Activated CD8-positive, alpha-beta memory T cell treated with anti-CD3 and anti-CD28 coated beads, Interleukin-2, amount 10 ng/mL, durations not matched to agents 7 days and 5 days (primary cell): ENCODE measurements around the gene PTGIR. TPM values are rescaled to one million over a fixed set of nuclear protein-coding genes. Genes with fewer than 3 reads are reported as not detected.

ENCODE experiments used
- ATAC-seq: fragments of 150-1000 bp; cut with Tn5 transposase; one replicate; pipeline ENCODE4 v1.10.0; 2021; ENCODE audit warnings: moderate library complexity
- CTCF ChIA-PET: fragments of 350-600 bp; sonication (Branson Sonifier 250); formaldehyde crosslinking; loops from one replicate; lab custom pipeline; 2021; ENCODE audit warnings: antibody characterized with exemption; lab: Charles Lee
- DNase-seq: peaks from one replicate; pipeline ENCODE4 v3.0.0-alpha.2; 2020
- H3K27ac Mint-ChIP-seq: one replicate; pipeline ENCODE4 v1.8.0; 2021; ENCODE audit warnings: mild to moderate bottlenecking, mixed read lengths
- H3K27me3 Mint-ChIP-seq: one replicate; pipeline ENCODE4 v1.8.0; 2021; ENCODE audit warnings: mixed read lengths
- H3K36me3 Mint-ChIP-seq: one replicate; pipeline ENCODE4 v1.8.0; 2021; ENCODE audit warnings: mild to moderate bottlenecking, mixed read lengths
- H3K4me1 Mint-ChIP-seq: one replicate; pipeline ENCODE4 v1.8.0; 2021; ENCODE audit warnings: mixed read lengths
- H3K4me3 Mint-ChIP-seq: one replicate; pipeline ENCODE4 v1.8.0; 2021; ENCODE audit warnings: mild to moderate bottlenecking, moderate library complexity, mixed read lengths
- H3K9me3 Mint-ChIP-seq: one replicate; pipeline ENCODE4 v1.8.0; 2022; ENCODE audit warnings: low read depth, mixed read lengths
- total RNA-seq, 2 experiments: library from RNA; stranded (reverse); gene quantifications; one replicate each; pipeline ENCODE4 v1.2.3, GENCODE V29; 2021

PTGIR gene
- total RNA-seq, 2 experiments from 2014 or later = 1.8 to 27.5 TPM

- H3K4me3 Mint-ChIP-seq = no peak overlapping the region
- H3K9me3 Mint-ChIP-seq = no peaks in the 10 kb centered on the region
- ATAC-seq (no peak), DNase-seq (no peak)
- H3K27ac Mint-ChIP-seq = peak overlapping the region; percentile 73
- no peaks in the 10 kb centered on the region for H3K36me3 Mint-ChIP-seq
- CTCF ChIA-PET = interaction anchor here (0.8 to 12.2 kb wide), 4 partner anchors 8 to 135 kb away, joined by 3 to 169 read pairs (median 73); partner anchors contain the start of genes DACT3 and PTGIR
- peaks cover 53% of the 10 kb centered on the region for H3K4me1 Mint-ChIP-seq
- H3K27me3 Mint-ChIP-seq = no peaks in the 10 kb centered on the region
Measured at GRCh38 chr19:46618670-46619231, 6.1 kb downstream of the PTGIR start.

- ATAC-seq = no peak
- no peak overlapping the region for H3K4me3 Mint-ChIP-seq
- H3K4me1 Mint-ChIP-seq = peaks cover 58% of the 10 kb centered on the region
Measured at GRCh38 chr19:46617601-46618000, 7.3 kb downstream of the PTGIR start.

GRCh38 chr19:46616631-46617322, 8.1 kb downstream of the PTGIR start:
- no peak for ATAC-seq
- peak overlapping the region; percentile 72 for H3K27ac Mint-ChIP-seq
- no peak overlapping the region for H3K4me3 Mint-ChIP-seq
- no peaks in the 10 kb centered on the region for H3K9me3 Mint-ChIP-seq
- peak; percentile 56 for DNase-seq
- CTCF ChIA-PET = interaction anchor here (0.7 to 12.2 kb wide), 6 partner anchors 10 to 137 kb away, joined by 3 to 169 read pairs (median 6); partner anchors contain the start of genes DACT3 and PTGIR
- no peaks in the 10 kb centered on the region for H3K36me3 Mint-ChIP-seq
- peaks cover 61% of the 10 kb centered on the region for H3K4me1 Mint-ChIP-seq
- H3K27me3 Mint-ChIP-seq = no peaks in the 10 kb centered on the region

More at GRCh38 chr19:46617601-46618000, 7.3 kb downstream of the PTGIR start:
- Mint-ChIP-seq H3K36me3 (no peaks in the 10 kb centered on the region), H3K27me3 (no peaks in the 10 kb centered on the region), H3K9me3 (no peaks in the 10 kb centered on the region), H3K27ac (no peak overlapping the region)
- CTCF ChIA-PET = interaction anchor here (0.8 to 12.2 kb wide), 4 partner anchors 10 to 136 kb away, joined by 3 to 169 read pairs (median 76); partner anchors contain the start of genes DACT3 and PTGIR
- no peak for DNase-seq

GRCh38 chr19:46615966-46616365, 8.9 kb downstream of the PTGIR start:
- Mint-ChIP-seq H3K4me3 (no peak overlapping the region), H3K4me1 (peaks cover 64% of the 10 kb centered on the region), H3K36me3 (peaks cover 3% of the 10 kb centered on the region), H3K9me3 (no peaks in the 10 kb centered on the region), H3K27ac (no peak overlapping the region), H3K27me3 (no peaks in the 10 kb centered on the region)
- ATAC-seq (no peak), DNase-seq (no peak)
- CTCF ChIA-PET = interaction anchor here (1.0 to 12.2 kb wide), 5 partner anchors 11 to 137 kb away, joined by 3 to 169 read pairs (median 93); partner anchors contain the start of genes CALM3, DACT3 and PTGIR

- CTCF ChIA-PET = interaction anchor here (0.8 to 12.2 kb wide), 18 partner anchors 9 to 212 kb away, joined by 3 to 169 read pairs (median 4); partner anchors contain the start of genes CALM3, DACT3 and PTGIR
- H3K27me3 Mint-ChIP-seq = no peaks in the 10 kb centered on the region
- DNase-seq (peak; percentile 87), ATAC-seq (peak; percentile 73)
- H3K27ac Mint-ChIP-seq = peak overlapping the region; percentile 22
- H3K4me3 Mint-ChIP-seq = no peak overlapping the region
- no peaks in the 10 kb centered on the region for H3K9me3 Mint-ChIP-seq
- peaks cover 19% of the 10 kb centered on the region for H3K36me3 Mint-ChIP-seq
- peaks cover 63% of the 10 kb centered on the region for H3K4me1 Mint-ChIP-seq
Measured at GRCh38 chr19:46614114-46614722, 10.7 kb downstream of the PTGIR start.

DNA sequence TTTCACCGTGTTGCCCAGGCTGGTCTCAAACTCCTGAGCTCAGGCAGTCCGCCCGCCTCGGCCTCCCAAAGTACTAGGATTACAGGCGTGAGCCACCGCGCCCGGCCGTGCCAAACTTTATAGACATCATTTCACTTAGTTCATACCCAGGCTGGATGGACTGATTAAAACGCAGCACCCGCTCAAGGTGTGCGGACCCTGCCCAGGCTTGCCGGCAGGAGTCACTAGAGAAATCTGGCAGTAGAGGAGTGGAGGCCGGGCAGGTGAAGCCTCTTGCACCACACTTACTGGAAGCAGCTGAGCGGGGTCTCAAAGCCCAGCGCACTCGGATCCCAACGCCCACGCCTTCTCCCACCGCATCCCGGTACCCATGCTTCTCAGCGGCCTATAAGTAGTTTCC, 11.4 kb downstream of the PTGIR start:
- ATAC-seq (no peak), DNase-seq (no peak)
- Mint-ChIP-seq H3K36me3 (peaks cover 24% of the 10 kb centered on the region), H3K27ac (no peak overlapping the region), H3K4me1 (peaks cover 58% of the 10 kb centered on the region), H3K9me3 (no peaks in the 10 kb centered on the region), H3K27me3 (no peaks in the 10 kb centered on the region), H3K4me3 (no peak overlapping the region)
- CTCF ChIA-PET = interaction anchor here (0.8 to 12.2 kb wide), 18 partner anchors 8 to 213 kb away, joined by 3 to 169 read pairs (median 4); partner anchors contain the start of genes CALM3, DACT3 and PTGIR

DNA sequence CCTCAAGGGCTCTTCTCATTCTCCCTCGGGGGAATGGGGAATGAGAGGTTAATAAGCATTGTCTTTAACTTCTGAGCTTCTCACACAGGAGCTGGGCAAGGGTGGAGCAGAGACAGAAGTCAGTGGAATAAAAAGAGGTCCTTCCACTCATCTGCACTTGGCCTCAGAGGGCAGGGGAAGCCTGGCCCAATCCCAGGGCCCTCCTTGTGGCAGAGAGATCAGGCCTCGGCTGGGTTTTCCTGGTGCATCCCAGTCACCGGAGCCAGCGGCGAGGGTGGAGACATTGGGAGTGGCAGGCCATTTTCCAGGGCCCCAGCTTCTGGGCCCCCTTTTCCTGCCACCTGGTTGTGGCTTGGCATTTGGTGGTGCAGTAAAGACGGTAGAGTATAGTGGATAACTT, 13.1 kb downstream of the PTGIR start:
- CTCF ChIA-PET = interaction anchor here (0.9 to 12.2 kb wide), 12 partner anchors 10 to 632 kb away, joined by 3 to 169 read pairs (median 6); partner anchors contain the start of genes CALM3, DACT3 and PTGIR
- ATAC-seq = peak; percentile 35
- H3K9me3 Mint-ChIP-seq = no peaks in the 10 kb centered on the region
- no peaks in the 10 kb centered on the region for H3K27me3 Mint-ChIP-seq
- peaks cover 48% of the 10 kb centered on the region for H3K4me1 Mint-ChIP-seq
- H3K27ac Mint-ChIP-seq = peak overlapping the region; percentile 83
- no peak for DNase-seq
- H3K36me3 Mint-ChIP-seq = peaks cover 36% of the 10 kb centered on the region
- no peak overlapping the region for H3K4me3 Mint-ChIP-seq

- Mint-ChIP-seq H3K27ac (peak overlapping the region; percentile 83), H3K27me3 (no peaks in the 10 kb centered on the region), H3K4me1 (peaks cover 47% of the 10 kb centered on the region), H3K36me3 (peaks cover 40% of the 10 kb centered on the region), H3K9me3 (no peaks in the 10 kb centered on the region), H3K4me3 (no peak overlapping the region)
- peak; percentile 14 for ATAC-seq
- CTCF ChIA-PET = interaction anchor here (0.9 to 12.2 kb wide), 9 partner anchors 9 to 147 kb away, joined by 3 to 169 read pairs (median 6); partner anchors contain the start of genes CALM3, DACT3 and PTGIR
- DNase-seq = peak; percentile 65
Measured at GRCh38 chr19:46610851-46611770, 13.8 kb downstream of the PTGIR start.

DNA sequence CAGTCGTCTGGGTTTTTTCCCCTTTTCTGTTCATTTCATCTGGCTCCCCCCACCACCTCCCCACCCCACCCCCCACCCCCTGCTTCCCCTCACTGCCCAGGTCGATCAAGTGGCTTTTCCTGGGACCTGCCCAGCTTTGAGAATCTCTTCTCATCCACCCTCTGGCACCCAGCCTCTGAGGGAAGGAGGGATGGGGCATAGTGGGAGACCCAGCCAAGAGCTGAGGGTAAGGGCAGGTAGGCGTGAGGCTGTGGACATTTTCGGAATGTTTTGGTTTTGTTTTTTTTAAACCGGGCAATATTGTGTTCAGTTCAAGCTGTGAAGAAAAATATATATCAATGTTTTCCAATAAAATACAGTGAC, 14.5 kb downstream of the PTGIR start:
- peaks cover 47% of the 10 kb centered on the region for H3K4me1 Mint-ChIP-seq

GRCh38 chr19:46609511-46610412, 15.1 kb downstream of the PTGIR start:
- Mint-ChIP-seq H3K4me3 (no peak overlapping the region), H3K27ac (no peak overlapping the region), H3K36me3 (peaks cover 43% of the 10 kb centered on the region), H3K27me3 (no peaks in the 10 kb centered on the region), H3K4me1 (peaks cover 47% of the 10 kb centered on the region), H3K9me3 (no peaks in the 10 kb centered on the region)
- ATAC-seq = no peak
- CTCF ChIA-PET = interaction anchor here (0.6 to 9.9 kb wide), 3 partner anchors 8 to 248 kb away, joined by 3 to 169 read pairs (median 93); partner anchors contain the start of genes CALM3 and DACT3
- DNase-seq = no peak

More for the DNA sequence above, 14.5 kb downstream of the PTGIR start:
- H3K27me3 Mint-ChIP-seq = no peaks in the 10 kb centered on the region
- H3K4me3 Mint-ChIP-seq = no peak overlapping the region
- H3K36me3 Mint-ChIP-seq = peaks cover 43% of the 10 kb centered on the region
- ATAC-seq (no peak), DNase-seq (no peak)
- no peaks in the 10 kb centered on the region for H3K9me3 Mint-ChIP-seq
- CTCF ChIA-PET = interaction anchor here (1.1 to 9.9 kb wide), 3 partner anchors 9 to 78 kb away, joined by 3 to 169 read pairs (median 93); partner anchors contain the start of genes CALM3 and DACT3
- no peak overlapping the region for H3K27ac Mint-ChIP-seq

DNA sequence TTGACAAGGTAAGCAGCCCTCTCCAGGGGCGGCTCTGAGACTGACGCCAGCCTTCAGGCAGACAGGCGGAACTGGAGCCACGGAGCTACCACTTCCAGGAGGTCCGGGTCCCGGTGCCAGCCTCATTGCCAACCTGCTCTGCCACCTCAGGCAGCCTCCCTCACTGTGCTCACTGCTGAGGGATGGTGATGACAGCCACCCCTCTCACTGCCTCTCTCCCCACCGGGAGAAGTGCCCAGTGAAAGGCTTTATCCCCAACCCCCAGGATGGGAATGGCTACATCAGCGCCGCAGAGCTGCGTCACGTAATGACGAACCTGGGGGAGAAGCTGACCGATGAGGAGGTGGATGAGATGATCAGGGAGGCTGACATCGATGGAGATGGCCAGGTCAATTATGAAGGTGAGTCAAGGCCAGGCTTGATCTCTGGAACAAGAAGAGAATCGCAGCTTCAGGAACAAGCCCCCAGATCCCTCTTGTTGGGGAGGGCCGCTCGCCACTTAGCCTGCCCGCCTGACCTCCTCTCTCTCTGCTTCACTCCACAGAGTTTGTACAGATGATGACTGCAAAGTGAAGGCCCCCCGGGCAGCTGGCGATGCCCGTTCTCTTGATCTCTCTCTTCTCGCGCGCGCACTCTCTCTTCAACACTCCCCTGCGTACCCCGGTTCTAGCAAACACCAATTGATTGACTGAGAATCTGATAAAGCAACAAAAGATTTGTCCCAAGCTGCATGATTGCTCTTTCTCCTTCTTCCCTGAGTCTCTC, 16.1 kb downstream of the PTGIR start:
- Mint-ChIP-seq H3K27ac (no peak overlapping the region), H3K9me3 (no peaks in the 10 kb centered on the region), H3K27me3 (no peaks in the 10 kb centered on the region), H3K36me3 (peaks cover 43% of the 10 kb centered on the region), H3K4me1 (peaks cover 46% of the 10 kb centered on the region), H3K4me3 (no peak overlapping the region)
- CTCF ChIA-PET = no interaction called here
- ATAC-seq = no peak
- DNase-seq = no peak
